DMS53 (cell line): ENCODE results near the gene EVL.

Experiments used
- DNase-seq: peaks from one replicate; lab custom pipeline; 2025; lab: John Stamatoyannopoulos, UW

EVL gene

DNA sequence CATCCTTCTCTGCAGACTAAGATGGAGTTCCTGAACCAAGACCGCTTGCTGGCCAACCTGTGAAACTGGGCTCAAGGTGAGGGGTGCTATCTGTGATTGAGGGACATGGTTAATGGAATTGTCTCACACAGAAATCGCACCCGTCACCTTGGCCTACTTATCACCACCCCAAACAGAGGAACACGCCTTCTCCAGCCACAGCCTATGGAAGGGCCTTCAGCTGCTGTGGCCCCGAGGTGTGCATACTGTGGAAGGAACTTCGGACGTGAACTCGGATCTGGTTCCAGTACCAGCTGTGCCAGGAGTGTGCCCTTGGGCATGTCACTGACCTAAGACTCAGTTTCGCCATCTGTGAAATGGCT lies 44.4 kb downstream of the EVL start:
- no peak for DNase-seq

DNA sequence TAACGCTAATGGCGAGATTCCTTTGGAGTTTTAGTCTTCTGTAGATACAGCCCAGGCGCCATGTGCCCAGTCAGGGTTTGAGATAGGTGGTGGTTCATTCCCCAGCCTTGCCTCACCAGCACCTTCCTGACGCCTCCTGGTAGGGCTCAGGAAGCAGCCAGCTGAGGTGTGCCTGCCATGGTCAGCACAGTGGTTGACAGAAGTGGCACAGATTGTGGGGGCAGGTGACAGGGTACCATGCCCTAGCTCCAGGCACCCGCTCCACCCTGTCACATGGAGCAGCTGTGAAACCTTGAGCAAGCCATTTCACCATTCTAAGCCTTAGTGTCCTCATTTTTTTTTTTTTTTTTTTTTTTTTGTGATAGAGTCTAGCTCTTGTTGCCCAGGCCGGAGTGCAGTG lies 45.6 kb downstream of the EVL start:
- no peak for DNase-seq

DNA sequence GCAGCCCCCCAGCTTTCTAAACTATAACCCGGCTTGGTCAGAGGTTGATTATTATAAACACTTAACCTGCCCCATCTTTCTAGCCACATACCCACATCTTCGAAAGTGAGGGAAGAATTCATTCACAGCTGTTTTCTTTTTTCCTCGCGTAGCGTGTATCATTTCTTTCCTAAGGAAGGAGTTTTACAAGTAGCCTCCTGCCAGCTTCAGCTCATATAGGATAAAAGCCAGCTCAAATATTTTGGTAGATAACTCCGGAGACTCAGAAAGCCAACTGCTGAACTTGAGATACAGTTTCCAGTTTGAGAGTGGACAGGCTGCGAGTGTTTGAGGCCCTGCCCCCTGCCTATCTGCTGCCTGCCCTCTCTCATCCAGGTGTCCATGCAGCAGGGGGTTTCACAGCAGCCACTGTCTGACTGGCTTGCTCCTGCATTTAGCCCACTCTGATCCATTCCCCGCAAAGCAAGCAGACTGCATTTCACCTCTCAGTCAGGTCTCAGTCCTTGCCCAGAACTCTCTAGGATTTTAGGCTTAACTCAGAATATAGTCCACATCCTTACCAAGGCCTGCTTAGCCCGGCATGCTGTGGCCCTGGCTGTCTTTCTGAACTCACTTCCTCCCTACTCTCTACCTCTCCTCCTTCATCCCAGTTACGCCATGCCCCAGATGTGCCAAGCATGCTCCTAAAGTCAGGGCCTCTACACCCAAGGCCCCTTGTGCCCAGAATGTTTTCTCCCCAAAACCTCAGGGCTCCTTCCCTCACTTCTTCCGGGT lies 46.9 kb downstream of the EVL start:
- DNase-seq: no peak

DNA sequence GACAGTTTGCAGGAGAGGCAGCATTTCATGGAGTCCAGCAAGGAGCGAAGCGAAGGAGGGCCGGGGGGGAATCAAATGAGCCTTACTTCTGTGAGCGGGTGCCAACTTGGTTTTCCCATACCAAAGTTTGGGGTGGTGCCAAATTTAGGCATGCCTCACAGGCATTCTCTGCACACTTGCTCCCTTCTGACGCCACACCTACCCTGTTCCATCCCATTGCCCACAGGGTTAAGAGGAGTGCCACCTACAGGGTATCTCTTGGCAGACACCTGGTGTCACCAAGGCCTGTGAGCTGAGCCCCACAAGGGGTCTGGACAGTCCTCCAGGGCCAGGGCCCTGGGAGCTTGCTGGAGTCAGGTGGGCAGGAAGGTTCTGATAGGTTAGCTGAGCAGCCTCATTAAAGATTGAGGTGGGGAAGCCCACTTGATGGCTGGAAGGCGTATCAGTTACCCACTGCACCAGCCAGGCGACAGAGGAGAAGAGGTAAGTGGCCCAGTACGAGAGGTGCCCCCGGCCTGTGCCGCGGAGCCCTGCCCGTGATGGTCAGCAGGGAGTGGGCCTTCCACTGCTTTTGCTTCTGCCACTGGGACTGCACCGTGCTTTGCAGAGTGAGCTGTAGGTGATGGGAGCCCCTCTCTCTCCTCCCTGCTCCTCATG lies 49.0 kb downstream of the EVL start:
- no peak for DNase-seq

DNA sequence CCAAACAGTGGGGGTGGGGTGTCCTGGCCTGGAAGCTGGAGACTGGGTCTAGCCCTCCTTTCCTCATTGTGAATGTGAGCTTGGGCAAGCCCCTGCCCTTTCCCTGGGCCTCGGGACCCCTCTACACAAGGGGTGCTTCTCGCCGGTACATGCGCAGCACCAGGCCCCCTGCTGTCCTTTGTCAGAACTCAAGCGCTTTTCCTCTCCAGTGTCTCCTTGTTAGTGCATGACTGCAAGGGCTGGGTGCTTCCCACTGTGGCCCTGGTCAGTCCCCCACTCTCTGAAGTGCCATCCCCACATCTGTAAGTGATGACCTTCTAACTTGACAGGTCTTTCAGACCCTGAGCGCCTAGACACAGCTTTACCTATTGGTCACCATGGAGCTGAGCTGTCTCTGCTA lies 50.0 kb downstream of the EVL start:
- no peak for DNase-seq

DNA sequence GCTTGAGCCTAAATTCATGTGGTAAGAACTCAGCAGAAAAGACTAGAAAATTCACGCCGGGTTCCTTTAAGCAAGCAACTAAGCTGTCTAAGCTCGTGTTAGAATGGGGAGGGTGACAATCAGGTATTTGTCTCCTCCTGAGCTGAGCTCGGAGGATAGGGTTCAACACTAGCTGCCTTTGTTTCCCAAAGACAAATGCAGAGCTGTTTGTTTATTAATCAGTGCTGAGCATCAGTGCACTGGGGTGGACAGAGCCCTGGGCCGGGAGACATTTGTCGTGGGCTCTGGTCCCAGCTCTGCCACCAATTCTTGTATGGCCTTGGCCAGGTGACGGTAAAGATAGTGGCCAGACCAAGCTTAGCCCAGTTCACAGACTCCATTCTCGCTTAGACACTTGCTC lies 50.5 kb downstream of the EVL start:
- no peak for DNase-seq

DNA sequence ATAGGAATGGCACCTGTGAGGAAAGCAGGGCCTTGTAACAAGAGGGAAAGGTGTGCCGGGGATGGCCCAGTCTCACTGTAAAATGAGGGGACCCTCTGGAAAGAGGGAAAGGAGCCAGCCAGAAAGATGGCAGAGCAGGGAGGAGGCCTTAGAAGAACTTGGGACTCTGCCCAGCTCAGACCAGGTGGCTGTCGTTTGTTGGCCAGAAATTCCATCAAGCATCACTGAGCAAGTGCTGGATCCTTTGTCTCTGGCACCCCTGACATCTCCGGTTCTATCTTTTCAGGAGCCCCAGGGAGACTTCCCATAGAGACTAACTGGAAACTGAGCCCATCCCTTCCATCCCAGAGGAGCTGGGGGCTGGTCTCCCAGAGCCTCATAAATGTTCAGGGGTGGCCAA lies 50.9 kb downstream of the EVL start:
- no peak for DNase-seq

DNA sequence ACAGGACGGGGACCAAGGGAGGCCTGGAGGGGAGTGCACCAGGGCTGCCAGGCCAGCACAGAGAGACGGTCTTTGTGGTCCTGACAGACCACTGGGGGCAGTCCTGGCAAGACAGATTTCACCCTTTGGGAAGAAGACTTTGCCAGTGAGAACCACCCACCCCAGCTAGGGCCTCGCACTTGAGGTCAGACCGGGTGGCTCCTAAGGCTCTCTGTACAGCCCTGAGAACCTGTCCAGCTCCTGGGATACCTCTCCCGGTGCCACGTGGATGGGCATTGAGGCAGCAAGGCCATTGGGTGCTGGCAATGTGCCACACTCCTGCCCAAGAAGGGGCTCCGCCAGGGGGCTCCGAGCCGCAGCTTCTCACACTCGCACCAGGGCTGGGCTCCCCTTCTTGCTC lies 51.8 kb downstream of the EVL start:
- no peak for DNase-seq

DNA sequence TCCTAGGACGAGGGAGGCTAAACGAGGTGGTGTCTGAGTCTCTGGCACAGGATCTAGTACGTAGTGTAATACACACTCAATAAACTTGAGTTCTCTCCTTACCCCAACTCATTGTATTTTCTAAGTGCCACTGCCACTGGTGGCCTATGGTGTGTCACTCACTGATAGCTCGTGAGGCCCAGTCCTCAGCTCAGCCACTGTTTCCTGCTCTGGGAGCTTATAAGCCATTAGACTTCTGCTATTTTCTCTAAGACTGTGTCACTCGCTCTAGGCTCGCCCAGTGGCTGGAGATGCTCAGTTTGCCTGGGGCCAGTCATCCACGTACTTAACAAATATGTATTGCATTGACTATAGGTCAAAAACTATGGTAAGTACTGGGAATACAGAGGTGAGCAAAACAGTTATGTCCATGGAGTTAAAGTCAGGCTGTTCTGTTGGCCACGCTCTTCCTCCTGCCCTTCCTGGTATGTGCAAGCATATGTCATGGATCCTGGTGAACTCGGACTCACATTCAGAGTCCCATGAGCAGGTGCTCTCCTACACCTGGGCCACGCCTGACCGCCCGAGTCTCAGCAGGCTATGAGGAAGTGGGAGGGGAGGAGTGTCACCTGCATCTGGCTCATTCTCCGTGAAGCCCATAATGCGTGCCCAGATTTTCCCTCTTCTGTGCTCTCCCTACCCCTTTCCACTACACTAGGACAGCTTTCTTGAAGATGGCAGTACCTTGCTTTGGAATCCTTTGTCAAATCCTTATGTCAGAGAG lies 52.6 kb downstream of the EVL start:
- peak; percentile 79 for DNase-seq

DNA sequence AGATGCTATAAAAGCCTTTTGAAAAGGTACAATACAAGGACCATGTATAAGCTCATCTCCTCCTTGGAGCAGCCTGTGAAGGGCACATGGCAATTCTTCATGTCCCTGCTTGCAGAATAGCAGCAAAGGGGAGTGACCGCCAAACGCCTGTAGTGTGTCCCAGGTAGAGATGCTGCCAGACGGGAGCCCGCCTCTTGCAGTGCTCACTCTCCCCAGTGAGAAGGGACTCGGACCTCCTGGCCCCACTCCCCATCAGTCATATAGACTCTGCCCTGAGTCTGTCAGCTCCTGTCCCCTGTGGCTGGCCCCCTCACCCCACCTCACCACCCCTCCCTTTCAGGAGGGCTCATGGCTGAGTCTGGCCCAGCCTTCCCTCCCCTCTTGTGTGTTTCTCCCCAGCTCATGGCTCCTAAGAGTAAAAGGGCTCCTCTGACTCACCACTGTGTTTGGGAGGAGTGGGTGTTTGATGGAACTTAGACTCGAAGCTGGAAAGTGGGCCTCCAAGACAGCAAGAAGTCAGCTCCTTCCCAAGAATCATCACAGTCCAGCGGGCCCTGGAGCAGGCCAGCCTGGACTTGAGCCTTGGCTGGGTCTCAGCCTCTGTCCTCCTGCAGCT lies 53.3 kb downstream of the EVL start:
- peak; percentile 23 for DNase-seq

DNA sequence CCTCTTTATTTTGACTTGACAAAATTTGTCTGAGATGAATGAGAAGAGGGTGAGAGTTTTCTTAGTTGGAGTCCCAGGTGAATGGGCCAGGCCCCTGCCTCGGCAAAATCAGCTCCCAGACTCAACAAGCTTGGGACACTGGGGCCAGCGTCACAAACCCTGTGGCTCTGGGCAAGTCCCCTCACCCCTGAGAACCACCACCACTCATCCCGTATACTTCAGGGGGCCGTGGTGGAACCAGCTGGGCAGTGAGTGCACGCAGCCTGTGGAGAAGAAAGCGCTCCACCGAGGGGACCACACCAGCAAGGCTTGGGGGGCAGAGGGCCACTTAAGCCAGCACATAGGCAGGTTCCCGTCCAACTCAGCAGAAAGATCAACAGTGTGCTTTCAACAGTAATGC lies 54.0 kb downstream of the EVL start:
- no peak for DNase-seq

DNA sequence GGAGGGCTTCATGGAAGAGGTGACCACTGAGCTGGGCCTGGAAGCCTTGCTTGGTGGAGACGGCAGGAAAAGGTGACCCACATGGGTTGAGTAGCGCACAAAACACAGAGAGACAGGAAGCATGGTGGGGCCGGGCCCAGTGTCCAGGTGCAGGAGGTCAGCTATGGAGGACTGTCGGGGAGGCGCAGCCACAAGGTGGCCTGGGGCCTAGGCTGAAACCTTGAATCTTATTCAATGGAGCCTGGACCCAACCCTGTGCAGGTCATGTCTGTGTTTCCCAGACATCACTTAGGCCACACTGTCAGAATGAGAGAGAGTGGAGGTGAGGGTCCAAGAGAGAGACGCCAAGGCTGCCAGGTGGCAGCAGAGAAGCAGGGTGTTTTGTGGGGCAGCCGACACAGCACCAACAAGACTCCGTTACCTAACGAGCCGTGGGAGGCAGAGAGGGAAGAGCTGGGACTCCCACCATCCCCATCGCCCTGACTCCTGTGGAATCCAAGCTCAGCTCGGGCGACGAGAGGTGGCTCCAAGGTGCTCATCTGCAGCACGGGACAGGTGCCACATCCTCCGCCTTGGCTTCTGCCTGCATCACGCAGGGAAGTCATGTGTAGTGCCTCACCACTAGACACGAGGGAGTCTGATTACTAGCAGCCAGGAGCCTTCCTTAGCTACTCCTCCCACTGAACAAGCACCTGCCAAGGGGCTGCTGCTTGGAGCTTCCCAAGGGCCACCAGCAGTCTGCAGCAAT lies 55.5 kb downstream of the EVL start:
- no peak for DNase-seq

DNA sequence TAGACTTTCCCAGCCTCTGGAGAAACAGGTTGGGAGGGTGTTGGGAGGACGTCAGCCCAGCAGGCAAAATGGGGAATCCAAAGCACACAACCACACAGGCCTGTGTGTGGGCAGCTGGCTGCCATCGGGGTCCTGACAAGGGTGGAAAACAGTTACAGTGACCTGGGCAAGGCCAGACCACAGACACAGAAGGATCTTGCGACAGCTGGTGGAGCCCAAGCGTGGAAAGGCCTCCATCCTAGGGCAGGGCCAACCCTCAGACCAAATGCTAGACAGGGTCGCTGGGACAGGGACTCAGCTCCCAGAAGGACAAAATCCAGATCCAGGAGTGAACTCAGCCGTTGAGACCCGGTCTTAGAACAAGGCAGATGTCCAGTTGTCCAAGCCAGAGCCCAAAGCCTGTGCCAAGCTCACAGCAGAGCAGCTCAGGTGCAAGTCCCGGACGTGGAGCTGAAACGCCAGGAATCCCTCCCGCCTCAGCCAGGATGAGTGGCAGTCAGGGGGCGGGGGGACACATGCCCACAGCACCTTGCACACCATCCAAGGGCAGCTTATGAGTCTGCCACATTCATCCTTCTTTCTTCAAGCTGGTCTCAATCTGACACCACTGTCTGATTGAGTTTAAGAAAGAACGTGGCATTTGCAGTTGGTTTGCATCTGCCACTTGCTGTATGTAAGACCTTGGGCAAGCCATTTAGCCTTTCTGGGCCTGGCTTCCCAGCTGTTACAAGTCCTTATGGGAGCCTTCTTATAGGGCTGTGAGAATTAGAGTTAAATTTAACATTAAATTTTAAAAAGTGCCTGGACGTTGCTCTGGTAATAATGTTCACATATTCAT lies 56.6 kb downstream of the EVL start:
- no peak for DNase-seq

DNA sequence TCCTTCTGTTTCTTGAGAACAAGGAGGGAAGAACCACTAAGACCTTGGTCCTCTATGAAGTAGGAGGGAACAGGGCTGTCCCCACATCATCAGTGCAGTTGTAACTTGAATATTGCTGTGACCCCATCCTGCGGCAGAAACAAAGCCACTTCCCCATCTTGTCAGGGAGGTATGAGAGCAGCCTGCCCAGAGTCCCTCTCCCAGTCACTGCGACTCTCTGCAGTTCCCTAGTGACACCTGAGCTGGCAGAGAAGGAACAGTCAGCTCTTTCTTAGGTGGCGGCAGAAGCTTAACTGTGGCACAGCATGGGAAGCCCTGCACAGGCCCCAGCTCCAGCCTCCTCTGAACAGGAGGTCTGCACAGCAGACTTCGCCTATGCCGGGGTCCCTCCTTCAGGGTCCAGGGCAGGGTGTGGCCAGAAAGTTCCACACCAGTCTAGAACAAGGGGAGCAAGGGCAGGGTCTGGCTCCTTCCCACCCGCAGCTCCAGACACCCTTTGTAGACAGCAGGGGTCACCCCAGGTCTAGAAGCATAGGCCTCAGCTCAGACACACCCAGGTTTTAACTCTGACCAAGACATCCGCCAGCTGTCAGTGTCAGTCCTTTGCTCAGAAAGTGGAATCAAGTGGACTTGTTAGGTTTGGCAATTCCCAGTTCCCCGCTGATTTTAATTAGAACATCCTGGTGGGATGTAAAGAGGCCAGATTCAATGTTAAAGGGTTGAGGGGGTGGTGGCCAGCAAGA lies 57.4 kb downstream of the EVL start:
- DNase-seq: no peak

DNA sequence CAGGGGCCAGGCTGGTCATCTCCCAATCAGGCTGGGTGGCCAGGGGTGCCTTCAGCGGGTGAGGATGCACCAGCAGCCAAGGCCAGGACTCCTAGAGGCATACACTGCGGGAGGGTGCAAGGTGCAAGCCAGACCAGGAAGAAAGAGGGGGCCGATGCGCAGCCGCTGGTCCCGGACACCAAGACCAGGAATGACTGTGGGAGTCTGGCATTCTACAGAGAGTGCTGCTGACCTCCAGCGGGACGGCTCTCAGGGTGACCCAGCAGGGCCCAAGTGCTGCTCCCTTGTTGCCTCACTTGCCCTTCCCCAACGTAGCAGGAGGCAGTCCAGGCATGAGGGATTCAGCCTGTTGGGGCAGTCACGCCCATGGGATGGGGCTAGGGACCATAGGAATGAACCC lies 58.4 kb downstream of the EVL start:
- DNase-seq: no peak

DNA sequence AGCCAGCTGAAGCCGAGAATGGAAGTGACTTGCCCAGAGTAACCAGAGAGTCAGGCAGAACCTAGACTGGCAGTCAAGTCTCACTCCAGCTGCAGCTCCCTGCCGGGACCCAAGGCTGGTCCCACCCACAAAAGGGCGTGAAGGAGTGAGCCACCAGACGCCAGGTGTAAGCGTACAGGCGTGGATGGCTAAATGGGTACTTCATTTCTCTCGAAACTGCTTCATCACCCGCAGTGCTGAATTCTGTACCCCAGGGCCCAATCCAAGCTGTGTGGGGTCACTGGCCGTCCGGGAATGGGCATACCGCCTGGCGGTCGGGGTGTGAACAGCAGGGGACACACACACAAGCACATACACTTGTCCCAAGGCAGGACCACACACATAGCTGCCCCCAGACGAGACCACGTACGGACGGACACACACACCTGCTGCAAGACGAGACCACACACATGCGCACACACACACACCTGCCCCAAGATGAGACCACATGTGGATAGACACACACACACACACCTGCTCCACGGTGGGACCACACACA lies 59.4 kb downstream of the EVL start:
- no peak for DNase-seq

DNA sequence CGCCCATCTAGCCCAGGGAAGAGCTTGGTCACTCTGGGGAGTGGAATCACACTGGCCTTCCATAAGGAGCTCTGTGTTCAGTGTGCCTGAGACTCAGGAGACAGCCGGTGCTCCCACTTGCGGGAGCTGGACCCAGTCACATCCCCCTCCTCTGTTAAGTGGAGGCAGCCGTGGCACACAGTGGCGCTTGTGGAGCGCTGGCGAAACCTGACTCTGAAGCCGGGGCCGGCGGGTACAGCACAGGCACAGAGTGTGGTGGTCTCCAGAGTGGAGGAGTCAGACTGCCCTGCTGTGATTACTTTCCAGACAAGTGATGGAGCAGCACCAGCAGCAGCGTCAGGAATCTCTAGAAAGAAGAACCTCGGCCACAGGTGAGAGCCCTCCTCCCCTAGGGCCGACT lies 61.2 kb downstream of the EVL start:
- no peak for DNase-seq

DNA sequence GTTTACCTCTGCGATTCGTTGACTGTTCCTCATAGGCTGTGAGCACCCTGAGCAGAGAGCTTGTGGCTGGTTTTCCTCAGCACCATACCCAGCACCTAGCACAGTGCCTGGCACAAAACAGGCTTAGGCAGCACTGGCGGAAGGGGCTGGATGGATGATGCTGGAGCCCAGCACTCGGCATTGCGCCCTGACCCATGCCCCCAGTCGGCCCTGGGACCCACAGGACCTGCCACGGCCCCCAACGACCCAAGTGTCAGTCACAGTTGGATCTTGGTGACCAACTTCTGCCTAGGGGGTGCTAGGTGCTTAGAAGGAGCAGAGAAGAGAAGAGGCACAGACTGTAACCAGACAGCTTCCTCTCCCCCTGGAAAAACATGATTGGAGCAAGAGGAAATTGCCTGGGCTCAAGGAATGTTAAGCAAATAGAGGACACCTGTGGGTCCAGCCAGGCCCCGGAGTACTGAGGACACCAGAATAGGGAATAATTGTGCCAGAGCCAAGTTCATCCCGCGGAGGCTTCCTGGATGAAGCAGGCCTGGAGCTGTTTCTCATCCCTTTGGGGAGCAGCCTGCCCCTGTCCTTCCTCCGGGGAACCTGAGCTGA lies 62.7 kb downstream of the EVL start:
- no peak for DNase-seq

DNA sequence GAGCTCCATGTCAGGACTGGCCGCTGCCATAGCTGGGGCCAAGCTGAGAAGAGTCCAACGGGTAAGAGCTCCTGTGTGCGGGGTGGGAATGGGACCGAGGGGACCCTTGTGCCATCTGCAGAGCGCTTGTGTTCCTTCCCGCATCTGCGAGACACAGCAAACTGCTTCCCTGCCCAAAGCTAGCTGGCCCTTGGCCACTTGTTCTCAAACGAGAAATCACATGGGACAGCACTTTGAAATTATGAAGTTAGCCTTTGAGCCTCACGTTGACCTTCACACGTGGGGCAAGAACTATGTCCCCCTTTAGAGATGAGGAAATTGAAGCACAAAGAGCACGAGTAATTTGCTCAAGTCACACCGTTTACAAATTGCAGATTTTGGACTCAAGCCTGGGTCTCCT lies 63.5 kb downstream of the EVL start:
- DNase-seq: no peak

DNA sequence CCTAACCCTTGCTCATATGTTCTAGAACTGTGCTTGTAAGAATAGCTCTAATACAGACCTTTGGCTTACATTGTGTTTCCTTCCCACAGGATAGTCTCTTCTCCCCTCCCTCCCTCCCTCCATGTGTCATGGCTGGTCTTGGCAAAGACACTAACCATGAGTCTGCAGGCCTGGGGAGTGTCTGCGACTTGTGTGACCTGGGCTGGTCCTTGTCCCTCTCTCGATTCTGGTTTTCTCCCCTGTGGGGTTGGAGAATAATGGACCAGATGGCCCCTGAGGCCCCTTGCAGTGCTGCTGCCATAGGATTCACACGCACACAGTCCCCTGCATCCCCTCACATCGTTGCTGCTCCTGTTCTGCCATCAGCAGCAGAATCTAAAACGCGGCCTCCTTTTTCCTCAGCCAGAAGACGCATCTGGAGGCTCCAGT lies 64.0 kb downstream of the EVL start:
- DNase-seq: no peak
